Endodermal cell (in vitro differentiated cells): Measurements from ENCODE around the gene TM9SF1. TPM values are rescaled to one million over a fixed set of nuclear protein-coding genes. Genes with fewer than 3 reads are reported as not detected.
"Not testable (repeated sequence)": the region's sequence is repeated elsewhere in the genome, so short reads cannot be mapped to it uniquely, and the experiment has no call there.

Experiments used
- DNase-seq: peaks from one replicate; pipeline ENCODE4 v3.0.0-alpha.2; 2017
- H3K27ac ChIP-seq: 2 replicates; pipeline ENCODE4 v1.5.1; 2013; ENCODE audit warnings: mild to moderate bottlenecking, low read depth, low read length, moderate library complexity
- H3K27me3 ChIP-seq: 2 replicates; pipeline ENCODE4 v1.6.1; 2013; ENCODE audit warnings: mild to moderate bottlenecking, low read length, moderate library complexity; ENCODE audit not compliant: insufficient read depth, control insufficient read depth, poor library complexity, severe bottlenecking
- H3K36me3 ChIP-seq: 2 replicates; pipeline ENCODE4 v1.7.0; 2013; ENCODE audit warnings: mild to moderate bottlenecking, low read length, moderate library complexity; ENCODE audit not compliant: control insufficient read depth, insufficient read depth
- H3K4me1 ChIP-seq: one replicate; pipeline ENCODE4 v1.7.0; 2013; ENCODE audit warnings: low read length; ENCODE audit not compliant: control insufficient read depth, insufficient read depth
- H3K4me3 ChIP-seq: 2 replicates; pipeline ENCODE4 v1.5.1; 2013; ENCODE audit warnings: mild to moderate bottlenecking, low read length, moderate library complexity
- H3K9ac ChIP-seq: 2 replicates; pipeline ENCODE4 v1.6.1; 2013; ENCODE audit warnings: mild to moderate bottlenecking, low read length, moderate library complexity; ENCODE audit not compliant: poor library complexity, severe bottlenecking; ENCODE audit errors: extremely low read depth
- H3K9me3 ChIP-seq: 2 replicates; pipeline ENCODE4 v1.6.1; 2013; ENCODE audit warnings: mild to moderate bottlenecking, low read length, moderate library complexity; ENCODE audit not compliant: control insufficient read depth
- H3K27ac Mint-ChIP-seq: 2 replicates; pipeline ENCODE4 v1.8.0; 2020; ENCODE audit warnings: mixed read lengths
- H3K27me3 Mint-ChIP-seq: 2 replicates; pipeline ENCODE4 v1.8.0; 2021; ENCODE audit warnings: mild to moderate bottlenecking, mixed read lengths; ENCODE audit not compliant: insufficient read depth
- H3K36me3 Mint-ChIP-seq: 2 replicates; pipeline ENCODE4 v1.8.0; 2020; ENCODE audit warnings: low read depth, mixed read lengths
- H3K4me1 Mint-ChIP-seq: 2 replicates; pipeline ENCODE4 v1.8.0; 2020; ENCODE audit warnings: mixed read lengths
- H3K4me3 Mint-ChIP-seq: 2 replicates; pipeline ENCODE4 v1.8.0; 2020; ENCODE audit warnings: mild to moderate bottlenecking, moderate library complexity, mixed read lengths
- H3K9me3 Mint-ChIP-seq: 2 replicates; pipeline ENCODE4 v1.8.0; 2020; ENCODE audit warnings: mild to moderate bottlenecking, mixed read lengths
- WGBS, 2 experiments: methylation state at CpG; one replicate each; pipeline versions ENCODE4 v1.1.5 to v1.1.7; 2013; ENCODE audit warnings: missing lambda C conversion rate in 2 of 2, mixed read lengths in 1 of 2; ENCODE audit not compliant: insufficient coverage in 1 of 2, insufficient read length in 1 of 2; 5-methylcytosine and 5-hydroxymethylcytosine counted together
- total RNA-seq, 2 donors: library from RNA; stranded (reverse); fragmentation: NEBNext Ultra II Directional in 1 of 2; extraction: Animal tissue kit (Norgen Biotek cat#: 25700) in 1 of 2; gene quantifications; 2 replicates in 1 of 2; 3 replicates in 1 of 2; pipeline ENCODE4 v1.2.1, GENCODE V29; 2021
- TF ChIP-seq, protein P1 (sequence below): fragments of 200-600 bp; sonication (generic); conservative IDR thresholded peaks from 2 replicates; pipeline ENCODE4 v1.5.0; 2021; ENCODE audit warnings: antibody characterized with exemption, mild to moderate bottlenecking

Gene TM9SF1
- total RNA-seq, 2 donors from 2014 or later, result 37.4 to 40.8 TPM

DNA sequence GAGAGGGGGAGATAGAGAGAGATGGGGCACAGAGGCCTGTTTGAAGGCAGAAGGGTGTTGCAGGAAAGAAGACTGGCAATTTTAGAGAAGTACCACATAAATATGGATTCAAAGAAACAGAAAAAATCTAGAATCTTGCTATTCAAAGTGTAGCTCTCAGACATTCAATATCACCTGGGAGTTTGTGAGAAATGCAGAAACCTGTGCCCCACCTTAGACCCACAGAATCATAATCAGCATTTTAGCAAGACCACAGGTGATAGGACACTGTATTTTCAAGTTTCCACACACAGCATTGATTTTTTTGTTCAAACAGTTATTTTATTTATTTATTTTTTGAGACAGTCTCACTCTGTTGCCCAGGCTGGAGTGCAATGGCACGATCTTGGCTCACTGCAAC, 33.7 kb upstream of the TM9SF1 start:
- TF ChIP-seq, protein P1, sequence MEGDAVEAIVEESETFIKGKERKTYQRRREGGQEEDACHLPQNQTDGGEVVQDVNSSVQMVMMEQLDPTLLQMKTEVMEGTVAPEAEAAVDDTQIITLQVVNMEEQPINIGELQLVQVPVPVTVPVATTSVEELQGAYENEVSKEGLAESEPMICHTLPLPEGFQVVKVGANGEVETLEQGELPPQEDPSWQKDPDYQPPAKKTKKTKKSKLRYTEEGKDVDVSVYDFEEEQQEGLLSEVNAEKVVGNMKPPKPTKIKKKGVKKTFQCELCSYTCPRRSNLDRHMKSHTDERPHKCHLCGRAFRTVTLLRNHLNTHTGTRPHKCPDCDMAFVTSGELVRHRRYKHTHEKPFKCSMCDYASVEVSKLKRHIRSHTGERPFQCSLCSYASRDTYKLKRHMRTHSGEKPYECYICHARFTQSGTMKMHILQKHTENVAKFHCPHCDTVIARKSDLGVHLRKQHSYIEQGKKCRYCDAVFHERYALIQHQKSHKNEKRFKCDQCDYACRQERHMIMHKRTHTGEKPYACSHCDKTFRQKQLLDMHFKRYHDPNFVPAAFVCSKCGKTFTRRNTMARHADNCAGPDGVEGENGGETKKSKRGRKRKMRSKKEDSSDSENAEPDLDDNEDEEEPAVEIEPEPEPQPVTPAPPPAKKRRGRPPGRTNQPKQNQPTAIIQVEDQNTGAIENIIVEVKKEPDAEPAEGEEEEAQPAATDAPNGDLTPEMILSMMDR, result no peak
- Histone ChIP-seq H3K9ac (no peak overlapping the region), H3K27me3 (no peaks in the 10 kb centered on the region), H3K36me3 (peaks cover 33% of the 10 kb centered on the region), H3K4me1 (peaks cover 8% of the 10 kb centered on the region), H3K9me3 (no peaks in the 10 kb centered on the region), H3K4me3 (no peak overlapping the region), H3K27ac (no peak overlapping the region)
- DNase-seq, result no peak
- no peaks in the 10 kb centered on the region for H3K9me3 Mint-ChIP-seq
- peaks cover 27% of the 10 kb centered on the region for H3K36me3 Mint-ChIP-seq
- no peak overlapping the region for H3K27ac Mint-ChIP-seq
- WGBS, 2 experiments, result 0% methylated on average over 1 of the region's 1 CpG; no CpG with 5 or more reads in 1 of the 2 experiments
- no peak overlapping the region for H3K4me3 Mint-ChIP-seq
- no peaks in the 10 kb centered on the region for H3K27me3 Mint-ChIP-seq
- H3K4me1 Mint-ChIP-seq, result peaks cover 17% of the 10 kb centered on the region

DNA sequence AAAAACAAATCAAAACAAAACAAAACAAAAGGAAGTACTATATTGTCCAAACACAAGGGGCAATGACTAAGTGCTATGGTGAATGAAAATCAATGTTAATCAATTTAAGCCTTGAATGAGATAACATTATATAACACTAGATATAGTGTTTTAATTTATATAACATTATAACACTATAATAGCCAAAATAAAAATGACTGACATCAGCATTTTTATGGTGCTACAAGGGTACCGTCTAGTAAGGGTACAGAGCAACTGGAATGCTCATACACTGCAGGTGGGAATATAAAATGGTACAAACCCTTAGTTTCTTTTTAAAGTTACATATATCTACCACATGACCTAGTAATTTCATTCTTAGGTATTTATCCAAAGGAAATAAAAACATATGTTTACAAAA, 31.2 kb upstream of the TM9SF1 start:
- Mint-ChIP-seq H3K4me1 (peaks cover 7% of the 10 kb centered on the region), H3K9me3 (no peaks in the 10 kb centered on the region)
- WGBS, 2 experiments, result 100% methylated on average over 1 of the region's 1 CpG; no CpG with 5 or more reads in 1 of the 2 experiments

GRCh38 chr14:24224618-24225071, 29.4 kb upstream of the TM9SF1 start:
- Mint-ChIP-seq H3K4me3 (no peak overlapping the region), H3K4me1 (no peaks in the 10 kb centered on the region), H3K27ac (no peak overlapping the region), H3K27me3 (no peaks in the 10 kb centered on the region), H3K36me3 (peaks cover 26% of the 10 kb centered on the region), H3K9me3 (no peaks in the 10 kb centered on the region)
- Histone ChIP-seq H3K36me3 (peaks cover 31% of the 10 kb centered on the region), H3K4me3 (no peak overlapping the region), H3K27me3 (no peaks in the 10 kb centered on the region), H3K27ac (no peak overlapping the region), H3K4me1 (no peaks in the 10 kb centered on the region), H3K9me3 (no peaks in the 10 kb centered on the region), H3K9ac (no peak overlapping the region)
- WGBS, 2 experiments, result 91 to 96% methylated on average over 7 of the region's 7 CpGs
- DNase-seq, result no peak
- TF ChIP-seq, protein P1, result no peak

More for the DNA sequence above, 31.2 kb upstream of the TM9SF1 start:
- H3K9me3 ChIP-seq, result no peaks in the 10 kb centered on the region
- no peaks in the 10 kb centered on the region for H3K27me3 Mint-ChIP-seq
- no peak overlapping the region for H3K4me3 ChIP-seq
- H3K36me3 Mint-ChIP-seq, result peaks cover 26% of the 10 kb centered on the region
- H3K27me3 ChIP-seq, result no peaks in the 10 kb centered on the region
- no peak overlapping the region for H3K27ac Mint-ChIP-seq
- no peak for DNase-seq
- no peak overlapping the region for H3K27ac ChIP-seq
- no peak overlapping the region for H3K9ac ChIP-seq
- TF ChIP-seq, protein P1, result no peak
- peaks cover 33% of the 10 kb centered on the region for H3K36me3 ChIP-seq
- no peak overlapping the region for H3K4me3 Mint-ChIP-seq
- no peaks in the 10 kb centered on the region for H3K4me1 ChIP-seq

GRCh38 chr14:24222987-24223386, 27.7 kb upstream of the TM9SF1 start:
- peaks cover 26% of the 10 kb centered on the region for H3K36me3 ChIP-seq
- H3K27me3 ChIP-seq, DNase-seq, H3K4me3 ChIP-seq, H3K4me3 Mint-ChIP-seq, H3K9me3 Mint-ChIP-seq, H3K4me1 ChIP-seq, H3K27me3 Mint-ChIP-seq, H3K9ac ChIP-seq, H3K4me1 Mint-ChIP-seq, H3K27ac Mint-ChIP-seq, H3K9me3 ChIP-seq, H3K27ac ChIP-seq: not testable (repeated sequence)
- H3K36me3 Mint-ChIP-seq, result peaks cover 20% of the 10 kb centered on the region
- 96% methylated on average over 4 of the region's 4 CpGs; no CpG with 5 or more reads in 1 of the 2 experiments for WGBS, 2 experiments
